HepG2 (cell line): ENCODE data around the gene TTPAL. TPM values are rescaled to one million over a fixed set of nuclear protein-coding genes. Genes with fewer than 3 reads are reported as not detected.

ENCODE experiments used
- AGO1 ChIP-seq: fragments of 200-400 bp; formaldehyde crosslinking; IDR thresholded peaks from 2 replicates; pipeline ENCODE4 v1.6.1; 2017; ENCODE audit warnings: mild to moderate bottlenecking, low read depth, low read length, moderate library complexity; ENCODE audit not compliant: poor library complexity, severe bottlenecking
- ARNTL ChIP-seq: sonication (generic); formaldehyde crosslinking; IDR thresholded peaks from 2 replicates; pipeline ENCODE4 v1.4.0; 2020; ENCODE audit warnings: mild to moderate bottlenecking, missing genetic modification reagents
- ATF4 ChIP-seq, 2 experiments: fragments of 450-650 bp in 1 of 2; sonication (generic) in 1 of 2; formaldehyde crosslinking; IDR thresholded peaks; 2 replicates each; pipeline versions ENCODE4 v1.5.0 to v1.8.0; 2020 to 2022; ENCODE audit warnings: mild to moderate bottlenecking in 1 of 2, missing genetic modification reagents in 1 of 2
- CAMTA2 ChIP-seq: sonication (generic); formaldehyde crosslinking; IDR thresholded peaks from 2 replicates; pipeline ENCODE4 v1.4.0; 2020; ENCODE audit warnings: mild to moderate bottlenecking, missing genetic modification reagents, borderline replicate concordance
- JUN ChIP-seq: sonication (generic); formaldehyde crosslinking; IDR thresholded peaks from 2 replicates; pipeline ENCODE4 v1.4.0; 2020; ENCODE audit warnings: mild to moderate bottlenecking, missing genetic modification reagents
- KLF13 ChIP-seq: sonication (generic); formaldehyde crosslinking; IDR thresholded peaks from 2 replicates; pipeline ENCODE4 v1.4.0; 2020; ENCODE audit warnings: mild to moderate bottlenecking, missing genetic modification reagents
- NR3C1 ChIP-seq: sonication (generic); formaldehyde crosslinking; IDR thresholded peaks from 2 replicates; pipeline ENCODE4 v1.4.0; 2020; ENCODE audit warnings: missing genetic modification reagents
- PAX8 ChIP-seq: sonication (generic); formaldehyde crosslinking; IDR thresholded peaks from 2 replicates; pipeline ENCODE4 v1.8.0; 2022; ENCODE audit warnings: mild to moderate bottlenecking, missing genetic modification reagents, borderline replicate concordance
- RCOR2 ChIP-seq: IDR thresholded peaks from 2 replicates; pipeline ENCODE4 v1.6.1; 2016; ENCODE audit warnings: missing biosample characterization, missing genetic modification reagents
- ZBTB1 ChIP-seq: sonication (generic); formaldehyde crosslinking; IDR thresholded peaks from 2 replicates; pipeline ENCODE4 v1.4.0; 2020; ENCODE audit warnings: missing genetic modification reagents, borderline replicate concordance
- ZBTB3 ChIP-seq: sonication (generic); formaldehyde crosslinking; IDR thresholded peaks from 2 replicates; pipeline ENCODE4 v1.4.0; 2020; ENCODE audit warnings: low read depth, mild to moderate bottlenecking, moderate library complexity, missing genetic modification reagents, borderline replicate concordance
- ZBTB37 ChIP-seq: sonication (generic); formaldehyde crosslinking; IDR thresholded peaks from 2 replicates; pipeline ENCODE4 v1.4.0; 2020; ENCODE audit warnings: mild to moderate bottlenecking, missing genetic modification reagents
- ZNF296 ChIP-seq: sonication (generic); formaldehyde crosslinking; conservative IDR thresholded peaks from 2 replicates; pipeline ENCODE4 v1.5.0; 2020; ENCODE audit warnings: mild to moderate bottlenecking, missing genetic modification reagents
- ZNF329 ChIP-seq: sonication (generic); formaldehyde crosslinking; IDR thresholded peaks from 2 replicates; pipeline ENCODE4 v1.9.0; 2021; ENCODE audit warnings: low read depth, mild to moderate bottlenecking, missing genetic modification reagents
- ZNF724P ChIP-seq: sonication (generic); formaldehyde crosslinking; IDR thresholded peaks from 2 replicates; pipeline ENCODE4 v1.8.0; 2022; ENCODE audit warnings: missing genetic modification reagents, borderline replicate concordance
- ZNF766 ChIP-seq: sonication (generic); formaldehyde crosslinking; IDR thresholded peaks from 2 replicates; pipeline ENCODE4 v1.5.0; 2020; ENCODE audit warnings: missing genetic modification reagents, borderline replicate concordance
- ZNF878 ChIP-seq: sonication (generic); formaldehyde crosslinking; IDR thresholded peaks from 2 replicates; pipeline ENCODE4 v1.8.1; 2023; ENCODE audit warnings: mild to moderate bottlenecking, missing genetic modification reagents, moderate library complexity
- ZNF891 ChIP-seq: sonication (generic); formaldehyde crosslinking; IDR thresholded peaks from 2 replicates; pipeline ENCODE4 v1.5.0; 2020; ENCODE audit warnings: mild to moderate bottlenecking, missing genetic modification reagents
- ZSCAN20 ChIP-seq: sonication (generic); formaldehyde crosslinking; IDR thresholded peaks from 2 replicates; pipeline ENCODE4 v1.4.0; 2020; ENCODE audit warnings: missing genetic modification reagents, mild to moderate bottlenecking, borderline replicate concordance
- ZZZ3 ChIP-seq: sonication (generic); formaldehyde crosslinking; IDR thresholded peaks from 2 replicates; pipeline ENCODE4 v1.4.0; 2020; ENCODE audit warnings: missing genetic modification reagents, mild to moderate bottlenecking, borderline replicate concordance
- polyA plus RNA-seq, 8 experiments: library from polyadenylated mRNA; depleted of rRNA in 3 of 8; stranded (reverse) in 7 of 8; unstranded in 1 of 8; fragments of >200 nt; fragmentation: Illumina TruSeq in 4 of 8; extraction: Trizol in 4 of 8; gene quantifications; 2 replicates each; pipeline versions ENCODE4 v1.2.1 to v1.2.3, GENCODE V29; 2011 to 2016; ENCODE audit warnings: low read depth in 4 of 8, missing spikeins in 1 of 8, mixed read lengths in 1 of 8; ENCODE audit not compliant: insufficient read depth in 1 of 8
- total RNA-seq, 5 experiments: library from RNA; depleted of rRNA; stranded (reverse); fragments of >200 nt; fragmentation: Illumina TruSeq; extraction: Trizol; gene quantifications; 2 replicates each; pipeline ENCODE4 v1.2.3, GENCODE V29; 2016; ENCODE audit warnings: low read depth in 1 of 5
- TF ChIP-seq, protein P1 (sequence below), 2 experiments: sonication (generic) in 1 of 2; formaldehyde crosslinking in 1 of 2; IDR thresholded peaks; 2 replicates each; pipeline versions ENCODE4 v1.6.1 to v1.9.0; 2014 to 2022; ENCODE audit warnings: antibody characterized with exemption in 1 of 2, borderline replicate concordance in 1 of 2, inconsistent platforms in 1 of 2, low read depth in 1 of 2, missing genetic modification reagents in 1 of 2

Gene TTPAL
- total and polyA plus RNA-seq, 2 of the 13 experiments (the other 11 are each of a cell fraction or from before 2014, with no cell fraction given): 4.3 to 18.8 TPM

DNA sequence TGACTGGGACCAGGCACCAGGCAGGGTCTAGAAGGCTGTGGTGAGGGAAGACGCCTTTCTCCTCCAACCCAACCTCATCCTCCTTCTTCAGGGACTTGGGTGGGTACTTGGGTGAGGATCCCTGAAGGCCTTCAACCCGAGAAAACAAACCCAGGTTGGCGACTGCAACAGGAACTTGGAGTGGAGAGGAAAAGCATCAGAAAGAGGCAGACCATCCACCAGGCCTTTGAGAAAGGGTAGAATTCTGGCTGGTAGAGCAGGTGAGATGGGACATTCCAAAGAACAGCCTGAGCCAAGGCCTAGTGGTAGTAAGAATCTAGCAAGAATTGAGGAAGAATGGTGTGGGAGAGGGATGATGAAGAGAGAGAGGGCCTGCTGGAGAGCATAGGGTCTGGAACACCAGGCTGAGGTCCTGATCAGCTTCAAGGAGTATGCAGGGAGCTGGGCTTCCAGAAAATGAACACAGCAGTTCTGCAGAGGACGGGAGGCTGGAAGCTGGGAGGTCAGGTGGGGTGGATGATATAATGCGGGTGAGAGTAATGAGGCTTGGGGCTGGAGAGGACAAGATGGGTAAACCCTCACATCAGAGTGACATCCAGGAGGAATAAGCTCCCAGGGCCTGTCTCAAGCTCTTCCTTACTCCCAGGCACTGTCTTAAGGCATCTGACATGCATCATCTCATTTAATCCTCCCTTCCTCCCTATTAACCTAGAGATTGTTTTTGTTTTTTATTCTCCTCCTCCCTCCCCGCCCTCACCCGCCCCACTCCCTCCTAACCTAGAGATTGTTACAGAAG, 45.2 kb upstream of the TTPAL start (continued):
- TF ChIP-seq ZNF296 (CRISPR knock-in tag) (peak; percentile 66; the same call in 1 of the 2 replicates), ZSCAN20 (CRISPR knock-in tag) (no peak), ATF4 (CRISPR knock-in tag; IDR thresholded peaks at IDR 0.05) (no peak), ZBTB37 (CRISPR knock-in tag) (no peak), PAX8 (CRISPR knock-in tag) (no peak), AGO1 (no peak), ZNF891 (CRISPR knock-in tag) (no peak), ZBTB3 (CRISPR knock-in tag) (no peak), JUN (CRISPR knock-in tag) (no peak), ZNF724P (0 out of 2 replicates have a peak, but pooled peaks have one; percentile 23), ZZZ3 (CRISPR knock-in tag) (no peak), ZBTB1 (CRISPR knock-in tag) (no peak), ZNF329 (no peak), KLF13 (no peak), RCOR2 (CRISPR knock-in tag) (no peak), ZNF878 (no peak), CAMTA2 (CRISPR knock-in tag) (no peak), ZNF766 (CRISPR knock-in tag) (no peak), NR3C1 (no peak), ARNTL (no peak)
- TF ChIP-seq, protein P1, sequence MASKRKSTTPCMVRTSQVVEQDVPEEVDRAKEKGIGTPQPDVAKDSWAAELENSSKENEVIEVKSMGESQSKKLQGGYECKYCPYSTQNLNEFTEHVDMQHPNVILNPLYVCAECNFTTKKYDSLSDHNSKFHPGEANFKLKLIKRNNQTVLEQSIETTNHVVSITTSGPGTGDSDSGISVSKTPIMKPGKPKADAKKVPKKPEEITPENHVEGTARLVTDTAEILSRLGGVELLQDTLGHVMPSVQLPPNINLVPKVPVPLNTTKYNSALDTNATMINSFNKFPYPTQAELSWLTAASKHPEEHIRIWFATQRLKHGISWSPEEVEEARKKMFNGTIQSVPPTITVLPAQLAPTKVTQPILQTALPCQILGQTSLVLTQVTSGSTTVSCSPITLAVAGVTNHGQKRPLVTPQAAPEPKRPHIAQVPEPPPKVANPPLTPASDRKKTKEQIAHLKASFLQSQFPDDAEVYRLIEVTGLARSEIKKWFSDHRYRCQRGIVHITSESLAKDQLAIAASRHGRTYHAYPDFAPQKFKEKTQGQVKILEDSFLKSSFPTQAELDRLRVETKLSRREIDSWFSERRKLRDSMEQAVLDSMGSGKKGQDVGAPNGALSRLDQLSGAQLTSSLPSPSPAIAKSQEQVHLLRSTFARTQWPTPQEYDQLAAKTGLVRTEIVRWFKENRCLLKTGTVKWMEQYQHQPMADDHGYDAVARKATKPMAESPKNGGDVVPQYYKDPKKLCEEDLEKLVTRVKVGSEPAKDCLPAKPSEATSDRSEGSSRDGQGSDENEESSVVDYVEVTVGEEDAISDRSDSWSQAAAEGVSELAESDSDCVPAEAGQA (IDR thresholded peaks at IDR 0.05; ENCODE audit: low read depth): no peak
- TF ChIP-seq, protein P1 (CRISPR knock-in tag; IDR thresholded peaks at IDR 0.05; ENCODE audit: borderline replicate concordance): no peak
